ENCODE measurements around the gene UBE2H.

The UBE2H gene

GRCh38 chr7:129807863-129808262 lies 144.9 kb downstream of the UBE2H start:
- Histone ChIP-seq H3K27ac (ENCODE audit: extremely low read depth, low read depth, low read length) (no peak overlapping the region), H3K9me3 (ENCODE audit: control insufficient read depth, insufficient read depth, low read depth, low read length) (no peaks in the 10 kb centered on the region), H3K4me1 (ENCODE audit: control insufficient read depth, insufficient read depth, low read length) (no peaks in the 10 kb centered on the region), H3K4me3 (ENCODE audit: low read depth, low read length) (no peak overlapping the region), H3K36me3 (ENCODE audit: control insufficient read depth in 2 of 2, insufficient read depth in 1 of 2, low read length in 2 of 2) (no peaks in the 10 kb centered on the region)
- no peak for TF ChIP-seq OVOL3 (tag by site-specific recombination; IDR thresholded peaks at IDR 0.05)
- no peak for TF ChIP-seq ZNF514 (tag by site-specific recombination; IDR thresholded peaks at IDR 0.05)
- TF ChIP-seq ZNF223 (tag by site-specific recombination; IDR thresholded peaks at IDR 0.05), result no peak
- TF ChIP-seq AEBP2 (tag by site-specific recombination; IDR thresholded peaks at IDR 0.05; ENCODE audit: borderline replicate concordance), result no peak
- ChIA-PET CTCF (interaction anchor here (0.7 to 1.4 kb wide), 2 partner anchors 17 to 125 kb away, joined by 4 to 6 read pairs; no protein-coding TSS in a partner anchor), POLR2A (interaction anchor here (0.5 kb wide), 1 partner anchor 45 kb away, joined by 3 read pairs; no protein-coding TSS in a partner anchor)

- no peaks in the 10 kb centered on the region for H3K36me3 ChIP-seq (ENCODE audit: control insufficient read depth in 2 of 2, insufficient read depth in 1 of 2, low read length in 2 of 2)
- no peak overlapping the region for H3K27ac ChIP-seq (ENCODE audit: extremely low read depth, low read depth, low read length)
- POLR2A ChIA-PET, result interaction anchor here (0.6 to 1.0 kb wide), 2 partner anchors 20 to 1431 kb away, joined by 3 to 4 read pairs; no protein-coding TSS in a partner anchor
- TF ChIP-seq ZFHX2 (tag by site-specific recombination; conservative IDR thresholded peaks at IDR 0.05) (peak; percentile 84), ZNF341 (tag by site-specific recombination; IDR thresholded peaks at IDR 0.05; ENCODE audit: low read depth) (peak; percentile 31), SP2 (tag by site-specific recombination; IDR thresholded peaks at IDR 0.05) (peak; percentile 20; the same call in 1 of the 2 replicates), ZNF843 (tag by site-specific recombination; IDR thresholded peaks at IDR 0.05) (no peak), KLF1 (tag by site-specific recombination; IDR thresholded peaks at IDR 0.05) (peak; percentile 39; the same call in 1 of the 2 replicates), PRDM1 (tag by site-specific recombination; IDR thresholded peaks at IDR 0.05) (no peak), EGR2 (tag by site-specific recombination; IDR thresholded peaks at IDR 0.05; ENCODE audit: low read depth) (peak; percentile 82), PATZ1 (tag by site-specific recombination; IDR thresholded peaks at IDR 0.05) (0 out of 2 replicates have a peak, but pooled peaks have one; percentile 20), PRDM10 (tag by site-specific recombination; IDR thresholded peaks at IDR 0.05) (peak; percentile 56; the same call in 1 of the 2 replicates), ZNF510 (tag by site-specific recombination; IDR thresholded peaks at IDR 0.05; ENCODE audit: insufficient replicate concordance) (no peak)
- no peaks in the 10 kb centered on the region for H3K4me1 ChIP-seq (ENCODE audit: control insufficient read depth, insufficient read depth, low read length)
- no peaks in the 10 kb centered on the region for H3K9me3 ChIP-seq (ENCODE audit: control insufficient read depth, insufficient read depth, low read depth, low read length)
- no peak overlapping the region for H3K4me3 ChIP-seq (ENCODE audit: low read depth, low read length)
- CTCF ChIA-PET, result interaction anchor here (0.6 to 1.6 kb wide), 4 partner anchors 73 to 438 kb away, joined by 3 to 4 read pairs (median 3); no protein-coding TSS in a partner anchor
Measured at GRCh38 chr7:129804890-129805719, 147.7 kb downstream of the UBE2H start.

Measured in HEK293 (cell line).